HEK293 (cell line): ENCODE data around the gene TANGO2.

Experiments used
- CTCF ChIA-PET: fragments of 350-600 bp; formaldehyde crosslinking; extraction: SDS; loops from one replicate; lab custom pipeline; 2021; ENCODE audit warnings: antibody characterized with exemption; lab: Yijun Ruan, JAX
- POLR2A ChIA-PET: fragments of 300-600 bp; formaldehyde crosslinking; extraction: SDS; loops from one replicate; lab custom pipeline; 2020; ENCODE audit warnings: antibody characterized with exemption, inconsistent platforms; lab: Yijun Ruan, JAX
- H3K27ac ChIP-seq: fragments of 200-500 bp; sonication (Bioruptor generic); 2 replicates; pipeline ENCODE4 v1.5.1; 2014; ENCODE audit warnings: low read depth, low read length, control low read depth, inconsistent platforms; ENCODE audit errors: extremely low read depth
- H3K36me3 ChIP-seq, 2 experiments: fragments of 200-500 bp in 1 of 2; sonication (Bioruptor generic) in 1 of 2; 1 replicate in 1 of 2; 2 replicates in 1 of 2; pipeline ENCODE4 v1.5.1; 2014 to 2017; ENCODE audit warnings: inconsistent platforms in 2 of 2, low read length in 2 of 2; ENCODE audit not compliant: control insufficient read depth in 2 of 2, insufficient read depth in 1 of 2
- H3K4me1 ChIP-seq: fragments of 200-500 bp; sonication (Bioruptor generic); 2 replicates; pipeline ENCODE4 v1.5.1; 2014; ENCODE audit warnings: mild to moderate bottlenecking, low read length, inconsistent platforms; ENCODE audit not compliant: control insufficient read depth, insufficient read depth
- H3K4me3 ChIP-seq: 2 replicates; pipeline ENCODE4 v1.5.1; 2011; ENCODE audit warnings: low read depth, mild to moderate bottlenecking, control low read depth, low read length, moderate library complexity
- H3K9me3 ChIP-seq: fragments of 200-500 bp; sonication (Bioruptor generic); 2 replicates; pipeline ENCODE4 v1.5.1; 2014; ENCODE audit warnings: low read depth, low read length, inconsistent platforms; ENCODE audit not compliant: control insufficient read depth, insufficient read depth
- KLF1 ChIP-seq: fragments of 450-650 bp; formaldehyde crosslinking; IDR thresholded peaks from 2 replicates; pipeline ENCODE4 v1.5.1; 2016; ENCODE audit warnings: missing biosample characterization, missing genetic modification characterization
- OSR2 ChIP-seq: fragments of 450-650 bp; formaldehyde crosslinking; IDR thresholded peaks from 2 replicates; pipeline ENCODE4 v1.5.1; 2016; ENCODE audit warnings: missing biosample characterization, missing genetic modification characterization
- OVOL3 ChIP-seq: fragments of 450-650 bp; formaldehyde crosslinking; IDR thresholded peaks from 2 replicates; pipeline ENCODE4 v1.5.1; 2016; ENCODE audit warnings: missing biosample characterization, missing genetic modification characterization
- REPIN1 ChIP-seq: fragments of 450-650 bp; formaldehyde crosslinking; IDR thresholded peaks from 2 replicates; pipeline ENCODE4 v1.5.1; 2017; ENCODE audit warnings: missing biosample characterization, missing genetic modification characterization, low read depth
- ZBTB20 ChIP-seq: fragments of 450-650 bp; formaldehyde crosslinking; IDR thresholded peaks from 2 replicates; pipeline ENCODE4 v1.5.1; 2016; ENCODE audit warnings: missing biosample characterization, missing genetic modification characterization
- ZBTB21 ChIP-seq: fragments of 450-650 bp; formaldehyde crosslinking; IDR thresholded peaks from 2 replicates; pipeline ENCODE4 v1.5.1; 2017; ENCODE audit warnings: missing biosample characterization, missing genetic modification characterization
- ZNF155 ChIP-seq: fragments of 450-650 bp; formaldehyde crosslinking; IDR thresholded peaks from 2 replicates; pipeline ENCODE4 v1.5.1; 2016; ENCODE audit warnings: missing biosample characterization, missing genetic modification characterization
- ZNF202 ChIP-seq: fragments of 450-650 bp; formaldehyde crosslinking; IDR thresholded peaks from 2 replicates; pipeline ENCODE4 v1.5.1; 2016; ENCODE audit warnings: missing biosample characterization, missing genetic modification characterization, borderline replicate concordance
- ZNF311 ChIP-seq: fragments of 450-650 bp; formaldehyde crosslinking; IDR thresholded peaks from 2 replicates; pipeline ENCODE4 v1.5.1; 2017; ENCODE audit warnings: missing biosample characterization, missing genetic modification characterization, borderline replicate concordance
- ZNF341 ChIP-seq: fragments of 450-650 bp; formaldehyde crosslinking; IDR thresholded peaks from 2 replicates; pipeline ENCODE4; 2016; ENCODE audit warnings: low read depth, missing biosample characterization, missing genetic modification characterization
- ZNF362 ChIP-seq: fragments of 450-650 bp; formaldehyde crosslinking; IDR thresholded peaks from 2 replicates; pipeline ENCODE4 v1.5.1; 2016; ENCODE audit warnings: missing biosample characterization, missing genetic modification characterization
- ZNF449 ChIP-seq: fragments of 450-650 bp; formaldehyde crosslinking; IDR thresholded peaks from 2 replicates; pipeline ENCODE4 v1.5.1; 2017; ENCODE audit warnings: missing biosample characterization, mild to moderate bottlenecking, missing genetic modification characterization, moderate library complexity
- ZNF510 ChIP-seq: fragments of 450-650 bp; formaldehyde crosslinking; IDR thresholded peaks from 2 replicates; pipeline ENCODE4 v1.5.1; 2018; ENCODE audit warnings: mild to moderate bottlenecking, missing genetic modification characterization, missing biosample characterization; ENCODE audit not compliant: insufficient replicate concordance
- ZNF555 ChIP-seq: fragments of 450-650 bp; formaldehyde crosslinking; conservative IDR thresholded peaks from 2 replicates; pipeline ENCODE4 v1.5.1; 2017; ENCODE audit warnings: missing biosample characterization, mild to moderate bottlenecking, missing genetic modification characterization, inconsistent platforms
- ZNF596 ChIP-seq: fragments of 450-650 bp; IDR thresholded peaks from 2 replicates; pipeline ENCODE4 v1.5.0; 2018; ENCODE audit warnings: missing biosample characterization, mild to moderate bottlenecking, missing genetic modification characterization, moderate library complexity
- ZNF621 ChIP-seq: fragments of 450-650 bp; formaldehyde crosslinking; IDR thresholded peaks from 2 replicates; pipeline ENCODE4 v1.5.1; 2017; ENCODE audit warnings: missing biosample characterization, missing genetic modification characterization
- ZNF654 ChIP-seq: fragments of 450-650 bp; formaldehyde crosslinking; IDR thresholded peaks from 2 replicates; pipeline ENCODE4 v1.5.1; 2016; ENCODE audit warnings: low read depth, missing biosample characterization, missing genetic modification characterization
- ZNF785 ChIP-seq: fragments of 450-650 bp; formaldehyde crosslinking; IDR thresholded peaks from 2 replicates; pipeline ENCODE4 v1.5.1; 2016; ENCODE audit warnings: missing biosample characterization, missing genetic modification characterization
- ZNF830 ChIP-seq: fragments of 450-650 bp; IDR thresholded peaks from 2 replicates; pipeline ENCODE4 v1.5.0; 2018; ENCODE audit warnings: missing biosample characterization, missing genetic modification characterization, low read depth, mild to moderate bottlenecking, moderate library complexity
- ZXDB ChIP-seq: fragments of 450-650 bp; formaldehyde crosslinking; IDR thresholded peaks from 2 replicates; pipeline ENCODE4 v1.5.1; 2016; ENCODE audit warnings: missing biosample characterization, missing genetic modification characterization
- TF ChIP-seq, protein P1 (sequence below): fragments of 450-650 bp; formaldehyde crosslinking; IDR thresholded peaks from 2 replicates; pipeline ENCODE4 v1.5.1; 2016; ENCODE audit warnings: missing biosample characterization, missing genetic modification characterization
- TF ChIP-seq, protein P2 (sequence below): fragments of 450-650 bp; formaldehyde crosslinking; IDR thresholded peaks from 2 replicates; pipeline ENCODE4 v1.5.1; 2016; ENCODE audit warnings: missing biosample characterization, missing genetic modification characterization

The TANGO2 gene

DNA sequence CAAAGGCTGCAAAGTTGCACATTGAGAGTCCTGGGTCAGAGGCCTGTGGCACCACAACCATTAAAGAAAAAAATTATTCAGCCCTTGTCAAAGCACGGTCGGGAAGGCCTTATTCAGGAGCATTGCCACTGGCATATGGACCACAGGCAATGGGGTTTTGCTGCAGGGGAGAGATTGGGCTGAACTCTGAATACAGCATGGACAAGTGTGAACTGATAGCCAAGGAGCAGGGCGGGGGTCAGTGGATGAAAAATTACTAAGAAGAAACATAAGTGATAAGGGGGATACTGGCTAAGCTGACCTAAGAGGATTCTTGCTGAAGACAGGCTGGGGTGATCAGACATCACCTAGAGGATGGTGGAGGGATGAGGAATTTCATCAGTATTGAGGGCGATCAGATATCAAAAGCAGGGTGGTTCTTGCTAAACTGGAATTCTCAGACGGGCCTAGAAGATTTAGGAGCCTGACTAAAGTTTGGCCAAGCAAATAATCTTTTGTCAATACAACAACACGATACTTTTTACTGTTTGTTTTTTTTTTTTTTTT, 55.8 kb downstream of the TANGO2 start (continued):
- TF ChIP-seq, protein P1, sequence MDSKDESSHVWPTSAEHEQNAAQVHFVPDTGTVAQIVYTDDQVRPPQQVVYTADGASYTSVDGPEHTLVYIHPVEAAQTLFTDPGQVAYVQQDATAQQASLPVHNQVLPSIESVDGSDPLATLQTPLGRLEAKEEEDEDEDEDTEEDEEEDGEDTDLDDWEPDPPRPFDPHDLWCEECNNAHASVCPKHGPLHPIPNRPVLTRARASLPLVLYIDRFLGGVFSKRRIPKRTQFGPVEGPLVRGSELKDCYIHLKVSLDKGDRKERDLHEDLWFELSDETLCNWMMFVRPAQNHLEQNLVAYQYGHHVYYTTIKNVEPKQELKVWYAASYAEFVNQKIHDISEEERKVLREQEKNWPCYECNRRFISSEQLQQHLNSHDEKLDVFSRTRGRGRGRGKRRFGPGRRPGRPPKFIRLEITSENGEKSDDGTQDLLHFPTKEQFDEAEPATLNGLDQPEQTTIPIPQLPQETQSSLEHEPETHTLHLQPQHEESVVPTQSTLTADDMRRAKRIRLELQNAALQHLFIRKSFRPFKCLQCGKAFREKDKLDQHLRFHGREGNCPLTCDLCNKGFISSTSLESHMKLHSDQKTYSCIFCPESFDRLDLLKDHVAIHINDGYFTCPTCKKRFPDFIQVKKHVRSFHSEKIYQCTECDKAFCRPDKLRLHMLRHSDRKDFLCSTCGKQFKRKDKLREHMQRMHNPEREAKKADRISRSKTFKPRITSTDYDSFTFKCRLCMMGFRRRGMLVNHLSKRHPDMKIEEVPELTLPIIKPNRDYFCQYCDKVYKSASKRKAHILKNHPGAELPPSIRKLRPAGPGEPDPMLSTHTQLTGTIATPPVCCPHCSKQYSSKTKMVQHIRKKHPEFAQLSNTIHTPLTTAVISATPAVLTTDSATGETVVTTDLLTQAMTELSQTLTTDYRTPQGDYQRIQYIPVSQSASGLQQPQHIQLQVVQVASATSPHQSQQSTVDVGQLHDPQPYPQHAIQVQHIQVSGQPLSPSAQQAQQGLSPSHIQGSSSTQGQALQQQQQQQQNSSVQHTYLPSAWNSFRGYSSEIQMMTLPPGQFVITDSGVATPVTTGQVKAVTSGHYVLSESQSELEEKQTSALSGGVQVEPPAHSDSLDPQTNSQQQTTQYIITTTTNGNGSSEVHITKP (tag by site-specific recombination) = peak; percentile 54
- TF ChIP-seq ZNF202 (tag by site-specific recombination) (no peak), ZNF311 (tag by site-specific recombination) (no peak), ZNF362 (tag by site-specific recombination) (0 out of 2 replicates have a peak, but pooled peaks have one; percentile 60), ZBTB20 (no peak), OVOL3 (no peak), OSR2 (no peak), ZNF341 (tag by site-specific recombination) (no peak), ZBTB21 (no peak), KLF1 (tag by site-specific recombination) (no peak), REPIN1 (no peak), ZNF621 (tag by site-specific recombination) (no peak), ZNF449 (no peak), ZNF596 (tag by site-specific recombination) (no peak), ZNF785 (tag by site-specific recombination) (no peak)
- TF ChIP-seq, protein P2, sequence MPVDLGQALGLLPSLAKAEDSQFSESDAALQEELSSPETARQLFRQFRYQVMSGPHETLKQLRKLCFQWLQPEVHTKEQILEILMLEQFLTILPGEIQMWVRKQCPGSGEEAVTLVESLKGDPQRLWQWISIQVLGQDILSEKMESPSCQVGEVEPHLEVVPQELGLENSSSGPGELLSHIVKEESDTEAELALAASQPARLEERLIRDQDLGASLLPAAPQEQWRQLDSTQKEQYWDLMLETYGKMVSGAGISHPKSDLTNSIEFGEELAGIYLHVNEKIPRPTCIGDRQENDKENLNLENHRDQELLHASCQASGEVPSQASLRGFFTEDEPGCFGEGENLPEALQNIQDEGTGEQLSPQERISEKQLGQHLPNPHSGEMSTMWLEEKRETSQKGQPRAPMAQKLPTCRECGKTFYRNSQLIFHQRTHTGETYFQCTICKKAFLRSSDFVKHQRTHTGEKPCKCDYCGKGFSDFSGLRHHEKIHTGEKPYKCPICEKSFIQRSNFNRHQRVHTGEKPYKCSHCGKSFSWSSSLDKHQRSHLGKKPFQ (tag by site-specific recombination) = 0 out of 2 replicates have a peak, but pooled peaks have one; percentile 31

- Histone ChIP-seq H3K36me3 (peaks cover 0 to 35% of the 10 kb centered on the region in 2 experiments; a peak in 2 of 3 replicates), H3K9me3 (no peaks in the 10 kb centered on the region), H3K27ac (peak within 1 kb of the TSS; percentile 94), H3K4me1 (no peaks in the 10 kb centered on the region; the same call in 1 of the 2 replicates), H3K4me3 (peak within 1 kb of the TSS; percentile 92)
- CTCF ChIA-PET = no interaction called here
- POLR2A ChIA-PET = interaction anchor here (0.6 to 1.9 kb wide), 15 partner anchors 8 to 102 kb away, joined by 3 to 13 read pairs (median 3); partner anchors contain the start of genes RANBP1, TANGO2 and TRMT2A
- TF ChIP-seq, protein P1 (tag by site-specific recombination) = peak; percentile 91
- TF ChIP-seq ZNF510 (tag by site-specific recombination) (no peak), ZNF362 (tag by site-specific recombination) (no peak), ZNF555 (tag by site-specific recombination) (no peak), OVOL3 (0 out of 2 replicates have a peak, but pooled peaks have one; percentile 36), ZNF830 (tag by site-specific recombination) (no peak), ZBTB20 (peak; percentile 70; the same call in 1 of the 2 replicates), ZNF155 (tag by site-specific recombination) (no peak), ZNF654 (tag by site-specific recombination) (no peak), ZXDB (tag by site-specific recombination) (peak; percentile 93)
Observed at GRCh38 chr22:20079745-20080444, 59.0 kb downstream of the TANGO2 start, which contains the start of gene DGCR8. Gene DGCR8, plus strand, starts transcription at chr22:20080241. Its CDS starts 5,723 bp downstream, at chr22:20085964.
